Brain microvascular endothelial cell (primary cell): ENCODE measurements around the gene AXDND1.

Source experiments
- DNase-seq: peaks from one replicate; pipeline ENCODE4 v3.0.0-alpha.2; 2020
- H3K27ac ChIP-seq: fragments of 250-450 bp; sonication (Bioruptor Pico); 2 replicates; pipeline ENCODE4 v1.5.1; 2020; ENCODE audit warnings: mild to moderate bottlenecking, moderate library complexity
- H3K27me3 ChIP-seq: fragments of 250-450 bp; sonication (Bioruptor Pico); replicated peaks from 2 replicates; pipeline ENCODE4 v1.5.1; 2020; ENCODE audit warnings: mild to moderate bottlenecking
- H3K36me3 ChIP-seq: fragments of 250-450 bp; sonication (Bioruptor Pico); replicated peaks from 2 replicates; pipeline ENCODE4 v1.5.1; 2020; ENCODE audit warnings: mild to moderate bottlenecking
- H3K4me3 ChIP-seq: 2 replicates; pipeline ENCODE4 v1.5.1; 2011; ENCODE audit warnings: low read depth, mild to moderate bottlenecking, control low read depth, low read length, moderate library complexity
- in situ Hi-C: cut with HindIII; loops from 2 replicates; pipeline ENCODE4 v1.10.0; 2017; ENCODE audit warnings: low sequenced_read_pairs, low pct_ligation_motif_present
- TF ChIP-seq, protein P1 (sequence below): IDR thresholded peaks from 2 replicates; pipeline ENCODE4 v1.5.1; 2011; ENCODE audit warnings: low read depth, mild to moderate bottlenecking, moderate library complexity, low read length, control low read depth, inconsistent platforms; ENCODE audit errors: missing control alignments

AXDND1 gene

DNA sequence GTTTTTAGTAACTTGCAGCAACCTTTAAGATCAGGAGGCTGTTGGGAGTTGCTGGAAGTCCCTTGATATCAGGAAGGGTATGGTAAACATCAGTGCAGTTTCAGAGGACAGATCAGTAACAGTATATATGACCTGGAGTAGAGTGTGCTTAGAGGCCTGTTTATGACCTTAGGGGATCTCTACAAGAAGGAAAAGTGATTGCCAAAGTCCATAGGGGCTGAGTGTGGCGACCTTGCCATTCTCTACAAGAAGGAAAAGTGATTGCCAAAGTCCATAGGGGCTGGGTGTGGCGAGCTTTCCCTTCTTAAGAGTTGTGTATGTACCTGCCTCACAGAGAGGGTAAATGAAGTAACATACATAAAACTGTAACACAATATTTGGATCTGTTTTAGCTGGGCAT, 28.5 kb upstream of the AXDND1 start:
- DNase-seq: no peak
- Histone ChIP-seq H3K27me3 (no peaks in the 10 kb centered on the region), H3K27ac (no peak overlapping the region), H3K36me3 (peaks cover 23% of the 10 kb centered on the region), H3K4me3 (no peak overlapping the region)
- TF ChIP-seq, protein P1, sequence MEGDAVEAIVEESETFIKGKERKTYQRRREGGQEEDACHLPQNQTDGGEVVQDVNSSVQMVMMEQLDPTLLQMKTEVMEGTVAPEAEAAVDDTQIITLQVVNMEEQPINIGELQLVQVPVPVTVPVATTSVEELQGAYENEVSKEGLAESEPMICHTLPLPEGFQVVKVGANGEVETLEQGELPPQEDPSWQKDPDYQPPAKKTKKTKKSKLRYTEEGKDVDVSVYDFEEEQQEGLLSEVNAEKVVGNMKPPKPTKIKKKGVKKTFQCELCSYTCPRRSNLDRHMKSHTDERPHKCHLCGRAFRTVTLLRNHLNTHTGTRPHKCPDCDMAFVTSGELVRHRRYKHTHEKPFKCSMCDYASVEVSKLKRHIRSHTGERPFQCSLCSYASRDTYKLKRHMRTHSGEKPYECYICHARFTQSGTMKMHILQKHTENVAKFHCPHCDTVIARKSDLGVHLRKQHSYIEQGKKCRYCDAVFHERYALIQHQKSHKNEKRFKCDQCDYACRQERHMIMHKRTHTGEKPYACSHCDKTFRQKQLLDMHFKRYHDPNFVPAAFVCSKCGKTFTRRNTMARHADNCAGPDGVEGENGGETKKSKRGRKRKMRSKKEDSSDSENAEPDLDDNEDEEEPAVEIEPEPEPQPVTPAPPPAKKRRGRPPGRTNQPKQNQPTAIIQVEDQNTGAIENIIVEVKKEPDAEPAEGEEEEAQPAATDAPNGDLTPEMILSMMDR: no peak
- in situ Hi-C loops: no loop called here

DNA sequence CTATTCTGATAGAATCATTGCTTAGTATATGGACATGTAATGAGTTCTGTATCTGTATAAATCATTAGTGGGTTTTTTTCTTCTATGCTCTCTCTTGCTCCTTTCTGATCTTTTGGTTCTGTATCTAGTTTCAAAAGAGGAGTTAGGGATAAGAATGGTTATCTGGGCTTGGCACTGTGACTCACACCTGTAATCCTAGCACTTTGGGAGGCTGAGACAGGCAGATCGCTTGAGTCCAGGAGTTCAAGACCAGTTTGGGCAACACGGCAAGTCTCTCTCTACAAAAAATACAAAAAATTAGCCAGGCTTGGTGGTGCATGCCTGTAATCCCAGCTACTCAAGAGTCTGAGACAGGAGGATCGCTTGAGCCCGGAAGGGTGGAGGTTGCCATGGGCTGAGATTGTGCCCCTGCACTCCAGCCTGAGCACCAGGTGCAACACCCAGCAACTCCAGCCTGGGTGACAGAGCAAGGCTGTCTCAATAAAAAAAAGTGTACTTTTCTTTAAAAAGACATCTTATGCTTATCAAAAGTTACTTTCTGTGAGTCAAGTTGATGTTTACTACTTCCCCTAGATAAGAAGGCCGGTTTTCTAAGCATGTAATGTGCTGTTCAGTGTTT, 27.7 kb upstream of the AXDND1 start:
- TF ChIP-seq, protein P1: no peak
- Histone ChIP-seq H3K4me3 (no peak overlapping the region), H3K27me3 (no peaks in the 10 kb centered on the region), H3K27ac (no peak overlapping the region), H3K36me3 (peaks cover 23% of the 10 kb centered on the region)
- no peak for DNase-seq
- in situ Hi-C loops: no loop called here

DNA sequence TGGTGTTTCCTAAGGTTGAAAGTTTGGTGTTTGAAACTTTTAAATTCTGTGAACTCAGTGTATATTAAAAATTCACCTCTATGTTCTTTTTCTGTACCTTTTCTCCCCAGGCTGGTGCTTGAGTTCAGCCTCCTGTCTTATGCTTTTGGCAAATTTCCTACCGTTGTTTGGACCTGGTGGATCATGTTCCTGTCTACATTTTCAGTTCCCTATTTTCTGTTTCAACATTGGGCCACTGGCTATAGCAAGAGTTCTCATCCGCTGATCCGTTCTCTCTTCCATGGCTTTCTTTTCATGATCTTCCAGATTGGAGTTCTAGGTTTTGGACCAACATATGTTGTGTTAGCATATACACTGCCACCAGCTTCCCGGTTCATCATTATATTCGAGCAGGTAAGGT, 24.9 kb upstream of the AXDND1 start:
- in situ Hi-C loops: no loop called here
- TF ChIP-seq, protein P1: no peak

DNA sequence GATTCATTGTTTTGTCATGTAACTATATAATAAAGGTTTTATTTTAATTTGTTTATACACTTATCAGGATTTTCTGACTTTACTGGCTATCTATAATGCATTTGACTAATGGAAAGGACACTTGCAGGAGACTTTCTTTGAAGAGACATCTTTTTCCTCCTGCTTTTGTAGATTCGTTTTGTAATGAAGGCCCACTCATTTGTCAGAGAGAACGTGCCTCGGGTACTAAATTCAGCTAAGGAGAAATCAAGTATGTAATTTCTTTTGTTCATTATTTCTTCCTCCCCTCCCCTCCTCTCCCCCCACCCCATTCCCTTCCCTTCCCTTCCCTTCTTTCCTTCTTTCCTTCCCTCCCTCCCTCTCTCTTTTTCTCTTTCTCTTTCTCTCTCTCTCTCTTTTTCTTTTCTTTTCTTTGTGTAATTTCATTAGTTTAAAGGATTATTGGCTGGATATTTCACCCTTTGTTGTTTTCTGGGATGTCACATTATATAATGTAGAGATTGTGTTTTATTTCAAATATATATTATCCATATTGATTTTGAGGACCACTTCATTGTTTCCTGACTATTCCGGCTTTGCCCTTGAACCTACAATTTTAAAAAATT, 23.7 kb upstream of the AXDND1 start:
- H3K27ac ChIP-seq: no peak overlapping the region
- peaks cover 33% of the 10 kb centered on the region for H3K36me3 ChIP-seq
- in situ Hi-C loops: no loop called here

More for the DNA sequence above, 24.9 kb upstream of the AXDND1 start:
- DNase-seq: no peak
- H3K27me3 ChIP-seq: no peaks in the 10 kb centered on the region
- H3K4me3 ChIP-seq: no peak overlapping the region
- H3K27ac ChIP-seq: no peak overlapping the region
- H3K36me3 ChIP-seq: peaks cover 29% of the 10 kb centered on the region

DNA sequence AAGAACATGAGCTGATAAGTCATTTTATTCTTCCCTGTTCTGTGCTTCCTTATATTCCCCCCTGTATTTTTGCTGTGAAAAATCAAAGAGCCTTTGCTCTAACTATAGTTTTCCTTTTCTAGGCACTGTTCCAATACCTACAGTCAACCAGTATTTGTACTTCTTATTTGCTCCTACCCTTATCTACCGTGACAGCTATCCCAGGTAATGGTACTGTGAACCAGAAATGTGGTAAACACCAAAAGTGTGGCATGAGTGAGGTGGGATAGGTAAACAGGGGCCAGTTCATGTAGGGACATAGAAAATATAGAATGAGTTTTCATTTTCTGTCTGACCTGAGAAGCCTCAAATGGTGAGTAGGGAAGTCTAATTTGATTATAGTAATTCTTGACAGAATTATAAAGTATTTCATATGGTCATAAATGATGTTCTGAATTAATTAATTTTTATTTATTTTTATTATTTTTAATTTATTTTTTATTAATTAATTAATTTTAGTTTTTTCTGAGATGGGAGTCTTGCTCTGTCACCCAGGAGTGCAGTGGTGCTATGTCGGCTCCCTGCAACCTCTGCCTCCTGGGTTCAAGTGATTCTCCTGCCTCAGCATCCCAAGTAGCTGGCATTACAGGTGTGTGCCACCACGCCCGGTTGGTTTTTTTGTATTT, 22.9 kb upstream of the AXDND1 start:
- TF ChIP-seq, protein P1: no peak
- in situ Hi-C loops: no loop called here
- no peaks in the 10 kb centered on the region for H3K27me3 ChIP-seq
- H3K4me3 ChIP-seq: no peak overlapping the region
- H3K36me3 ChIP-seq: peaks cover 33% of the 10 kb centered on the region
- no peak overlapping the region for H3K27ac ChIP-seq
- DNase-seq: no peak

More for the DNA sequence above, 23.7 kb upstream of the AXDND1 start:
- DNase-seq: no peak
- Histone ChIP-seq H3K4me3 (no peak overlapping the region), H3K27me3 (no peaks in the 10 kb centered on the region)
- TF ChIP-seq, protein P1: no peak

DNA sequence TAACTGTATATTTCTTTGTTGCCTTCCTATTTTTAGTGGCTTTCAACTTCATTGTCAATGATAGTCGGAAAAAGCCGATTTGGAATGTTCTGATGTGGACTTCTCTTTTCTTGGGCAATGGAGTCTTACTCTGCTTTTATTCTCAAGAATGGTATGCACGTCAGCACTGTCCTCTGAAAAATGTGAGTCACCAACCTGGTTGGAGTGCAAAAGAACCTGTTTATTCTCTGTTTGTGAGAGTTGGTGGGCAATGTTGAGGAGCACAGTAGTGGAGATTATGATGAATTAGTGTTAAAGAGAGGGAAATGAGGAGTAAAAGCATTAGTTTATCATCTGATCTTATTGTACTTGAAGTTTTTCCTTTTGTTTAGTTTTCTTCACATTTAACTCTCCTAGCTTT, 14.5 kb upstream of the AXDND1 start:
- no peak for DNase-seq
- no peak overlapping the region for H3K27ac ChIP-seq
- no peak overlapping the region for H3K4me3 ChIP-seq
- TF ChIP-seq, protein P1: no peak
- in situ Hi-C loops: no loop called here
- H3K27me3 ChIP-seq: no peaks in the 10 kb centered on the region
- peaks cover 14% of the 10 kb centered on the region for H3K36me3 ChIP-seq
